DND-41 (cell line): Measurements from ENCODE around the gene OSBPL5.

Experiments used
- CTCF ChIP-seq: IDR thresholded peaks from 2 replicates; pipeline ENCODE4 v1.5.1; 2012; ENCODE audit warnings: borderline replicate concordance, low read length, moderate library complexity, mild to moderate bottlenecking; ENCODE audit not compliant: poor library complexity, severe bottlenecking; ENCODE audit errors: extremely low read depth
- EZH2 ChIP-seq: IDR thresholded peaks from 3 replicates; pipeline ENCODE4 v1.6.1; 2012; ENCODE audit warnings: borderline replicate concordance, low read depth, mild to moderate bottlenecking, moderate library complexity, low read length, inconsistent platforms; ENCODE audit not compliant: severe bottlenecking

GRCh38 chr11:3198815-3199214, 33.7 kb upstream of the OSBPL5 start:
- TF ChIP-seq CTCF (no peak), EZH2 (no peak)
